Embryonic facial prominence (tissue), 1 donor: Measurements from ENCODE around the gene CHRDL2.
"Not testable (repeated sequence)": the region's sequence is repeated elsewhere in the genome, so short reads cannot be mapped to it uniquely, and the experiment has no call there.

Source experiments
- DNase-seq: peaks from one replicate; pipeline ENCODE4 v3.0.0-alpha.2; 2016; ENCODE audit errors: extremely low spot score

CHRDL2 gene

DNA sequence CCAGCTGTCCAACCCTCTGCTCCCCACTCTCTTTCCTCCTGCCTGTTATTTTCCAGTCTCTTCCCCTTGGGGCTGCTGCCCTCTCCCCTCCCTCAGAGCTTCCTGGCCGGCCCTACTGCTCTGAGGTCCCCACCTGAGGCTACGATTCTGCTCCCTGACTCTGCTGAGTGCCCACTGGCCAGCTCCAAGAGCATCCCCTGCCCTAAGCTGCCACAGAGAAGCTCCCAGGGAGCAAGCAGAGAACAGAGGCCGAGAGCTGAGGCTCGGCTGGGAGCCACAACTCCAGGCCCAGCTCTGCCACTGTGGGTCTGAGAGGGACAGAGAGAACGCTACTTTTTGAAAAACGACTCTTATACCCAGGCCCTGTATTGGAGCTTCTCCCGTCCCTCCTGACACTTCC is 61.1 kb downstream of the CHRDL2 start:
- DNase-seq = no peak

DNA sequence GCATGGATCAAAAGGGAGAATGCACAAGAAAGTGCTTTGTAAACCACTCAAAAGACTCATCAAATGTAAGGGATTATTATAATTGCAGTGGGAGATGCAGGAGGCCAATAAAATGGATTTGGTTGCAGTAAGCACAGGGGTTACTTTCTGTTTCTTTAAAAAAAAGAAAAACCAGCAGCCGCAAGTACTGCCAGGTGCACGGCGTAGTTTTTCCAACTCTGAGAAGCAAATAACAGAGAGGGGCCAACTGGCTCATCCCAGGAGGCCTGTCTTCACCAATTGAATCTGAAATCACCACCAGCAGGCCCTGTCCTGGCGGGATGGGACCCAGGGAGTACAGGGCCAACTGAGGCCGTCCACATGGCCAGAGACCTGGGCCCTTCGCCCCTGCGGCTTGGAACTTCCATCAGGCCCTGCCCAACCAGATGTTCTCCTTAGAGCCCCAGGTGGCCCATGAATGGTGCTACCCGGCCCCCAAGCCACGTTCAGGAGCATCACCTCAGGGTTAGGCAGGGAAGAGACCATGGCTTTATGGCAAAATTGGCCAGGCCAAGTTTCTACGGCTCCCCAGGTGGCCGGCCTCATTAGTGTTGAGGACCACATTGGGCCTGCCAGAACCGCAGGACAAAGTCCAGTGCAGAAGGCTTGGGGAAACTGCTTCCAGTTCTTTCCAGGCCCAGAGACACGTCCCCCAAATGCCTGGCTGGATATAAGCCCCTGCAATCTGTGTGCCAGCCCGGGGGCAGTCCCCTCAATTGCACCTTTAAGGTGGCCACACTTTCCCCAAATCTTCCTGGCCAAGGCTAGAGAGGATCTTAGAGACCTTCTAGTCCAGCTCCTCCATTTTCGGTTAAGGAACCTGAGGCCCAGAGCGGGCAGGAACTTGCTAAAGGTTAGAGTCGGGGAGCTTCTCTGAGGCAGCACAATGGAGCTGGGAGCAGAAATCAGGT is 61.7 kb downstream of the CHRDL2 start:
- DNase-seq = no peak

DNA sequence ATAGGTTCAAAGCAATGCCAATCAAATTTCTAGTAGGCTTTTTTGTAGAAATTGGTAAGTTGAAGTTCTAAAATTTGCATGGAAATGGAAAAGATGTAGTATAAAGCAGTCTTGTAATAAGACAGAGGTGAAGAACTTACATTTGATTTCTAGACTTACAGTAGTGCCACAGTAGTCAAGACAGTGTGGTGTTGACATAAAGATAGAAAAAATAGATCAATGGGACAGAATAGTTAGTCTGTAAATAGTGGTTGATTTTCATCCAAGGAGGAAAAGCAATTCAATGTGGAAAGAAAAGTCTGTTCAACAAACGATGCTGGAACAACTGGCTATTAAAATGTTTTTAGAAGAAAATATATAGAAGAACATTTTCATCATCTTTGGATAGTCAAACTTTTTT is 67.9 kb downstream of the CHRDL2 start:
- no peak for DNase-seq

- DNase-seq = no peak
Observed at GRCh38 chr11:74662487-74663103, 68.6 kb downstream of the CHRDL2 start.

DNA sequence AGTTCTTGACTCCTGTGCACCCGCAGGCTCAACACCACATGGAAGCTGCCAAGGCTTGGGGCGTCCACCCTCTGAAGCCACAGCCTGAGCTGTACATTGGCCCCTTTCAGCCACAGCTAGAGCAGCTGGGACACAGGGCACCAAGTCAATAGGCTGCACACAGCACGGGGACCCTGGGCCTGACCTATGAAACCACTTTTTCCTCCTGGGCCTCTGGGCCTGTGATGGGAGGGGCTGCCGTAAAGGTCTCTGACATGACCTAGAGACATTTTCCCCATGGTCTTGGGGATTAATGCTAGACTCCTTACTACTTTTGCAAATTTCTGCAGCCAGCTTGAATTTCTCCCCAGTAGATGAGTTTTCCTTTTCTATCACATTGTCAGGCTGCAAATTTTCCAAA is 72.1 kb downstream of the CHRDL2 start:
- not testable (repeated sequence) for DNase-seq

DNA sequence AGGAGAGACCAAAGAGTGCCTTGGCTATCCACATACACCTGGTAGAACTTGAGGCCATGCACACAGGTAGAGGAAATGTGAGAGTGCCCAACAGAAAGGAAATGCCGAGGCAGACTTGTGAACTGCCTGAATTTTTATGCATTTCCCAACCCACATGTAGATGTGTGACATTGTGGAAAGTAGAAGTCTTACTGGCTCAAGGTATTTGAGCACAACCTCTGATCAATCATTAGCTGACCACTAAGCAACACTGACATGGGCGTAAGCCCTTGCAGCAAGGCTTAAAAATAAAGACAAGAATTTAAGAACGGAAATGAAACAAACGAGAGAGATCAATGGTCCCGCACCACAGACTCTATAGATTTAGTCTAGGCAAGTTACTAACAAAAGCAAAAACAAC is 76.2 kb downstream of the CHRDL2 start:
- DNase-seq = no peak

GRCh38 chr11:74650498-74650897 is 80.7 kb downstream of the CHRDL2 start:
- no peak for DNase-seq

DNA sequence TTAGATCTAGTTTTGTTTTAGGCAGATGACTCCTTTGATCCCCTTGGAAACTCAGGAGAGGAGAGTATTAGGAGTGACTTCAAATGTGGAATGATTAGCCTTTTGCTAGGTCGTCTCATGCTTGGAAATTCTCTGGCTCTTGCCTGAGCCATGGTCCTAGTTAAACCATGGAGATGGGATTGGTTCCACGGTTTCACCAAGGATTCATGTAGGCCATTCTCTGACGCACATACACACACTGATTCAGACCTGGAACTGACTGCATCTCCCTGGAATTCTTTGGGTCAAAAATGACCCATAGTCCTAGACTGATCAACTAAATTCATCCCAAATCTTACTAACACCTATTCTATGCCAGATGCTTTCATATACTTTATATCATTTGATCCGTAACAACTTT is 82.3 kb downstream of the CHRDL2 start:
- no peak for DNase-seq

DNA sequence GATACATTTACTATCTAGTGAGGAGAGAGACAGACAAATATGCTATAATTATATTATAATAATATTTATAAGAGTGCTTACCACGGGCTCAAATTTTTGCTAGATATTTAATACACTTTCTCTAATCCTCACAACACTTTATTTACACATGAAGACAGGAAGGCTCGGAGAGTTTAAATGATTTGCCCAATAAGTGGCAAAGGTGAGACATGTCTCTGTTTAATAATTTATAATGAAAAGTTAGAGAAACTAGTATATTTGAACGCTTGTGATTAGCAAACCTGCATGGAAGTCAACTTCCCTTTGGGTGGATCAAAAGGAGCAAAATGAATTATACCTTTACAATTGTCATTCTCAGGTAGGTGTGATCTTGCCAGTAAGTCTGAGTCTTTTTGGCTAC is 83.4 kb downstream of the CHRDL2 start:
- DNase-seq = no peak

DNA sequence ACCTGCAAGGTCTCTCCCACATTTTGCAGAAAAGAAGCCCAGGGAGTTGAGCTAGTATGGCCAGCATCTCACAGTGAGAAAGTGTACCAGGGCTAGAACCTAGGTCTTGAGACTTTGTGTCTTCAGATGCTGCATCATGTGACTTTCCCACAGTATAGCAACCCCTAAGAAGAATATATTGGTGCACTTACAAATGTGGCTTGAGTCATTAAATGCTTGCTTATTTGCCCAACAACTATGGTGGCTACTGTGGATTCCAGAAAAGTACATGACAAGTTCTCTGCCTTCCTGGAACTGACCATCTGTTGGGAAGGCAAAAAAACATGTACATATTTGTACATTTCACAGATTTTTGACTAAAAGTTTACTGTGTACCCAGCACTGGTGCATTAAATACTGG is 83.8 kb downstream of the CHRDL2 start:
- no peak for DNase-seq

DNA sequence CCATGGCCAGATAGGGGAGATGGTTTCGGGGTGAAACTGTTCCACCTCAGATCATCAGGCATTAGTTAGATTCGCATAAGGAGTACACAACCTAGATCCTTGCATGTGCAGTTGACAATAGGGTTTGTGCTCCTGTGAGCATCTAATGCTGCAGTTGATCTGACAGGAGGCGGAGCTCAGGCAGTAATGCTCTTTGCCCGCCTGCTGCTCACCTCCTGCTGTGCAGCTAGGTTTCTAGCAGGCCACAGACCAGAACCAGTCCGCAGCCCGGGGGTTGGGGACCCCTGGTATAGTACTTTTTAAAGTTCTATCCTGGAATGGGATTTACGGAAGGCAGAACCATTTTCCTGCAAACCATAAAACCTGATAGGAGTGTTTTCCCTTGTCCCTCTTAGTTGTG is 84.3 kb downstream of the CHRDL2 start:
- DNase-seq = no peak
